Body of pancreas (tissue), 4 donors: ENCODE results near the gene ERC1.

Experiments
- CTCF ChIP-seq, 7 experiments: fragments of 450-650 bp in 4 of 7; fragments of 200-600 bp in 3 of 7; sonication (generic) in 3 of 7; IDR thresholded peaks; one replicate each; pipeline ENCODE4 v1.5.1; 2016 to 2019; ENCODE audit warnings: antibody characterized with exemption in 7 of 7
- POLR2A ChIP-seq, 3 donors: fragments of 450-650 bp; IDR thresholded peaks; one replicate each; pipeline ENCODE4 v1.6.1; 2016; ENCODE audit warnings: antibody characterized with exemption in 3 of 3, mild to moderate bottlenecking in 2 of 3

DNA sequence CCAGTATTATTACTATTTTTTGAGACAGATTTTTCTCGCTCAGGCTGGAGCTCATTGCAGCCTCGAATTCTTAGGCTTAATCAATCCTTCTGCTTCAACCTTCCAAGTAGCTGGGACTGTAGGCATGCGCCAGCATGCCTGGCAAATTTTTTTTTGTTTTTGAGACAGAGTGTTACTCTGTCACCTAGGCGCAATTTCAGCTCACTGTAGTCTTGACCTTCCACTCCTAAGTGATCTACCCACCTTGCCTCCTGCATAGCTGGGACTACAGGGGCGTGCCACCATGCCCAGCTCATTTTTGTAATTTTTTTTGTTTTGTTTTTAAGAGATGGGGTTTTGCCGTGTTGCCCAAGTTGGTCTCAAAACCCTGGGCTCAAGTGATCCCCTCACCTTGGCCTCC, 15.2 kb downstream of the ERC1 start:
- no peak for TF ChIP-seq CTCF (IDR thresholded peaks at IDR 0.05)
- no peak for TF ChIP-seq POLR2A (IDR thresholded peaks at IDR 0.05)
